Ascending aorta (tissue), 2 donors: ENCODE data around the gene LRRC8A. TPM values are rescaled to one million over a fixed set of nuclear protein-coding genes. Genes with fewer than 3 reads are reported as not detected.
"Not testable (repeated sequence)": the region's sequence is repeated elsewhere in the genome, so short reads cannot be mapped to it uniquely, and the experiment has no call there.

ENCODE experiments used
- DNase-seq, 2 donors: peaks; one replicate each; pipeline ENCODE4 v3.0.0-alpha.2; 2019; ENCODE audit warnings: low spot score in 2 of 2
- H3K27ac ChIP-seq, 2 donors: fragments of 200-600 bp; sonication (generic); one replicate each; pipeline ENCODE4 v1.5.1; 2016 to 2017; ENCODE audit warnings: mild to moderate bottlenecking in 1 of 2
- H3K27me3 ChIP-seq: fragments of 200-600 bp; sonication (generic); one replicate; pipeline ENCODE4 v1.5.1; 2017
- H3K36me3 ChIP-seq, 2 donors: fragments of 200-600 bp; sonication (generic); one replicate each; pipeline ENCODE4 v1.5.1; 2016
- H3K4me1 ChIP-seq, 2 donors: fragments of 200-600 bp; sonication (generic); one replicate each; pipeline ENCODE4 v1.5.1; 2016 to 2017; ENCODE audit warnings: mild to moderate bottlenecking in 1 of 2
- H3K4me3 ChIP-seq, 2 donors: fragments of 200-600 bp; sonication (generic); one replicate each; pipeline ENCODE4 v1.5.1; 2016 to 2017; ENCODE audit warnings: mild to moderate bottlenecking in 1 of 2
- H3K9me3 ChIP-seq, 2 donors: fragments of 200-600 bp; sonication (generic); one replicate each; pipeline ENCODE4 v1.5.1; 2016
- CTCF ChIP-seq, 3 experiments: fragments of 200-600 bp in 2 of 3; fragments of 450-650 bp in 1 of 3; sonication (generic) in 2 of 3; IDR thresholded peaks; one replicate each; pipeline ENCODE4 v1.5.1; 2016 to 2019; ENCODE audit warnings: antibody characterized with exemption in 3 of 3, mild to moderate bottlenecking in 1 of 3, moderate library complexity in 1 of 3
- intact Hi-C: fragments of 100-400 bp; cut with DNase I; formaldehyde crosslinking; loops from one replicate; pipeline ENCODE4 v1.15.1; 2023
- total RNA-seq: library from RNA; depleted of rRNA; stranded (reverse); fragments of >200 nt; gene quantifications from one replicate; pipeline ENCODE4 v1.1.0, GENCODE V29; 2016

The LRRC8A gene
- total RNA-seq, 1 donor from 2014 or later: 227 TPM

- Histone ChIP-seq H3K4me1 (no peaks in the 10 kb centered on the region), H3K27me3 (no peaks in the 10 kb centered on the region), H3K4me3 (no peak overlapping the region), H3K9me3 (no peaks in the 10 kb centered on the region), H3K27ac (no peak overlapping the region), H3K36me3 (peaks cover 15 to 19% of the 10 kb centered on the region in 2 donors)
- intact Hi-C loops: no loop called here
- no peak for DNase-seq
- no peak for TF ChIP-seq CTCF (IDR thresholded peaks at IDR 0.05)
These were observed 41.4 kb upstream of the LRRC8A start for GRCh38 chr9:128840524-128840923.

DNA sequence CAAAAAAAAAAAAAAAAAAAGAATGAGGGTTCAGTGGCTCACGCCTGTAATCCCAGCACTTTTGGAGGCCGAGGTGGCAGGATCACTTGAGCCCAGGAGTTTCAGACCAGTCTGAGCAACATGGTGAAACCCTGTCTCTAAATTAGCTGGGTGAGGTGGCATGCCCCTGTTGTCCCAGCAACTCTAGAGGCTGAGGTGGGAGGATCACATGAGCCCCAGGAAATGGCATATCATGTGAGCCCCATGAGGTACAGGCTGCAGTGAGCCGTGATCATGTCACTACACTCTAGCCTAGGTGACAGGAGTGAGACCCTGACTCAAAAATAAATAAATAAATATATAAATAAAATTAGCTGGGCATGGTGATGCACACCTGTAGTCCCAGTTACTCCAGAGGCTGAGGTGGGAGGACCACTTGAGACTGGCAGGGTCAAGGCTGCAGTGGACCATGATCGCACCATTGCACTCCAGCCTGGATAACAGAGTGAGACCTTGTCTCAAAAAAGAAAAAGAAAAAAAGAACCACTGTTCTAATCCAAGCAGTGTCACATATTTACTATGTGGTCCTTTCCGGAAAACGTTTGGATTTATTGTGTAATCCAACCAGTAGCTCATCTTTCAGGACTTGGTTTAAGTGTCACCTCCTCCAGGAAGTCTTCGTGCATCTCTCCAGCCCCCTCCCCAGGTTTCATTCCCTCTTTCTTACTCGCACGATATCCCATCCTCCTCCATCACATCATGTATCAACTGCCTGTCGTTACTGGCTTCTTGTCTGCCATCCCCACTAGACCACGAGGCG, 40.0 kb upstream of the LRRC8A start:
- TF ChIP-seq CTCF (IDR thresholded peaks at IDR 0.05): no peak
- Histone ChIP-seq H3K36me3 (peaks cover 10 to 15% of the 10 kb centered on the region in 2 donors), H3K4me1 (no peaks in the 10 kb centered on the region), H3K9me3 (no peaks in the 10 kb centered on the region), H3K27ac (no peak overlapping the region), H3K4me3 (no peak overlapping the region), H3K27me3 (no peaks in the 10 kb centered on the region)
- no peak for DNase-seq
- intact Hi-C loops: no loop called here

GRCh38 chr9:128843171-128843570, 38.8 kb upstream of the LRRC8A start:
- H3K9me3 ChIP-seq, H3K27ac ChIP-seq, H3K4me3 ChIP-seq, H3K4me1 ChIP-seq, intact Hi-C loops, H3K27me3 ChIP-seq, DNase-seq: not testable (repeated sequence)
- H3K36me3 ChIP-seq: peaks cover 10 to 15% of the 10 kb centered on the region in 2 donors

GRCh38 chr9:128845186-128845931, 36.6 kb upstream of the LRRC8A start:
- Histone ChIP-seq H3K27me3 (no peaks in the 10 kb centered on the region), H3K9me3 (no peaks in the 10 kb centered on the region), H3K36me3 (peaks cover 10 to 15% of the 10 kb centered on the region in 2 donors), H3K27ac (no peak overlapping the region), H3K4me1 (no peaks in the 10 kb centered on the region), H3K4me3 (no peak overlapping the region)
- no peak for DNase-seq
- intact Hi-C loops: no loop called here
- no peak for TF ChIP-seq CTCF (IDR thresholded peaks at IDR 0.05)

DNA sequence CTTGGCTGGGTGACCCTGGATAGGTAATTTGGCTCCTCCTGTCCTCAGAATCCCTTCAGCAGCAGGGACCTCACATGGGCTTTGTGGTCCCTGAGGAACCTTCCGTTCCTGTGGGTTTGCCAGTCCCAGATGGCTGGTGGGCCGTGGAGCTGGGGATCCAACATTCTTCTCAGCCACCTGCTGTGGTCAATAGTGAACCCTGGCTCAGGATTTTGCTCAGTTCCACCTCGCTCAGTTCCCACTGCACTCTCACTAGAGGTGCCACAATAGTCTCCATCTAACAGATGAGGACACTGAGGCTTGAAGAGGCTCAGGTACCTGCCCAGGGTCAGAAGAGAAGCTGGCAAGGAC, 35.3 kb upstream of the LRRC8A start:
- intact Hi-C loops: no loop called here
- no peak for DNase-seq
- H3K9me3 ChIP-seq: no peaks in the 10 kb centered on the region
- H3K27me3 ChIP-seq: no peaks in the 10 kb centered on the region
- no peak for TF ChIP-seq CTCF (IDR thresholded peaks at IDR 0.05)
- H3K27ac ChIP-seq: no peak overlapping the region
- peaks cover 10 to 15% of the 10 kb centered on the region in 2 donors for H3K36me3 ChIP-seq
- no peak overlapping the region for H3K4me3 ChIP-seq
- no peaks in the 10 kb centered on the region for H3K4me1 ChIP-seq

DNA sequence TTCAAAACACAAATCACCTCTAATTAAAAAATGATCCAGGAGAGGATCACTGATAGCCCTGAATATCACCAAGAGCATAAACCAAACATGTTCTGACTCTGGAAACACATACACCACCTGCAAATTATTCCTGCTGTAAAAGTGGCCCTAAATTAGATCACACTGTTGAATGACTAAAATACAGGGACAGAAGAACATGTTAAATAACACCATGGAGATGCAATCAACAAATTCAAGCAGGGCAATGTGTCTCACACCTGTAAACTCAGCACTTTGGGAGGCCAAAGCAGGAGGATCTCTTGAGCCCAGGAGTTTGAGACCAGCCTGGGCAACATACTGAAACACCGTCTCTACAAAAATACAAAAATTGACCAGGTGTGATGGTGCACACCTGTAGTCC, 34.1 kb upstream of the LRRC8A start:
- no peak for TF ChIP-seq CTCF (IDR thresholded peaks at IDR 0.05)
- H3K9me3 ChIP-seq: no peaks in the 10 kb centered on the region
- no peak overlapping the region for H3K4me3 ChIP-seq
- intact Hi-C loops: no loop called here
- no peak for DNase-seq
- peaks cover 2 to 8% of the 10 kb centered on the region in 2 donors for H3K36me3 ChIP-seq
- no peaks in the 10 kb centered on the region for H3K4me1 ChIP-seq
- H3K27me3 ChIP-seq: no peaks in the 10 kb centered on the region
- H3K27ac ChIP-seq: no peak overlapping the region

DNA sequence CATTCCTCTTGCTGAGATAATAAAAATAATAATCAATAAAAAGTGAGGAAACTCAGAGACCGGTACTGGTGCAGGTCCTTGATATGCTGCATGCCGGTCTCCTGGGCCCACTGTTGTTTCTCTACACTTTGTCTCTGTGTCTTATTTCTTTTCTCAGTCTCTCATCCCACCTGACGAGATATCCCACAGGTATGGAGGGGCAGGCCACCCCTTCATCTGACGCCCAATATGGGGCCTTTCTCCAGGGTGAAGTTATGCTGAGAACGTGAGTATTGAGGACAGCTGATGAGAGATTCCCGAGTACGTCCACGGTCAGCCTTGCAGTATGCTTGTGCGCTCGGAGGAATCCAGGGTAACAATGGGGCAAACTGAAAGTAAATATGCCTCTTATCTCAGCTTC, 30.9 kb upstream of the LRRC8A start:
- H3K27me3 ChIP-seq, intact Hi-C loops, DNase-seq, H3K4me3 ChIP-seq, H3K36me3 ChIP-seq, H3K27ac ChIP-seq, H3K4me1 ChIP-seq, H3K9me3 ChIP-seq: not testable (repeated sequence)
